KOPT-K1 (cell line): ENCODE measurements around the gene CES4A.
"Not testable (repeated sequence)": the region's sequence is repeated elsewhere in the genome, so short reads cannot be mapped to it uniquely, and the experiment has no call there.

Experiments used
- H3K27ac ChIP-seq: fragments of 200-600 bp; sonication (generic); 2 replicates; pipeline ENCODE4 v1.5.1; 2016; ENCODE audit warnings: antibody characterized with exemption, mild to moderate bottlenecking, low read depth, low read length; ENCODE audit not compliant: poor library complexity, severe bottlenecking
- H3K36me3 ChIP-seq: fragments of 200-600 bp; sonication (generic); 2 replicates; pipeline ENCODE4 v1.5.1; 2017; ENCODE audit warnings: antibody characterized with exemption, mild to moderate bottlenecking, low read length, moderate library complexity; ENCODE audit not compliant: insufficient read depth
- H3K9me3 ChIP-seq: fragments of 200-600 bp; sonication (generic); 2 replicates; pipeline ENCODE4 v1.5.1; 2017; ENCODE audit warnings: antibody characterized with exemption, low read length, mild to moderate bottlenecking; ENCODE audit not compliant: insufficient read depth, poor library complexity, severe bottlenecking

The CES4A gene

DNA sequence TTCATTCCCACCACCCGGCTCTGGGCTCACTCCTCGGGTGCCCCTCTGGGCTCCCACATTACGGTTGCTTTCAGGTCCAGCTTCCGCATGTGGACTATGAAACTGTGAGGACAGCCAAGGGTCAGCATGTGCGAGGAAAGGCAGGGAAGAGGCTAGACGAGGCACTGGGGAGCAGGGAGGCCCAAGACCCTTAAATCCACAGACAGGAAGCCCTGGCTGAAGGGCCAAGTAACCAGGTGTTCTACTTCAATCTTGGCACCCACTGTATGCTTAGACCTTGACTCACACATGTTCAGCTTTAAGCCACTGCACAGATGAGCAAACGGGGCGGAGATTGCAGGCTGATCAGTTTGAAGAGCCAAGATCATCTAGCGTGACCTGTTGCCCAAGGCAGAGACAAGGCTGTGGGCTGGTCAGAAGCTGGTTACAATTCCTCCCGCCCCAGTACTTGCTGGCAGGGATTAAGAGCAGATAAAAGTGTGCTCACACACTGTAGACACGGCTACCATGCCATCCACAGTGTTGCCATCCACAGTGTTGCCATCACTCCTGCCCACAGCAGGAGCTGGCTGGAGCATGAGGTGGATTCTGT is at the start of gene CES4A:
Gene CES4A (plus strand): TSS at position 393 of the 592 bp plus-strand sequence. CDS start 184 bp downstream, at position 577.
- Histone ChIP-seq H3K27ac (no peak within 1 kb of the TSS), H3K9me3 (no peaks in the 10 kb centered on the region), H3K36me3 (no peaks in the 10 kb centered on the region)

DNA sequence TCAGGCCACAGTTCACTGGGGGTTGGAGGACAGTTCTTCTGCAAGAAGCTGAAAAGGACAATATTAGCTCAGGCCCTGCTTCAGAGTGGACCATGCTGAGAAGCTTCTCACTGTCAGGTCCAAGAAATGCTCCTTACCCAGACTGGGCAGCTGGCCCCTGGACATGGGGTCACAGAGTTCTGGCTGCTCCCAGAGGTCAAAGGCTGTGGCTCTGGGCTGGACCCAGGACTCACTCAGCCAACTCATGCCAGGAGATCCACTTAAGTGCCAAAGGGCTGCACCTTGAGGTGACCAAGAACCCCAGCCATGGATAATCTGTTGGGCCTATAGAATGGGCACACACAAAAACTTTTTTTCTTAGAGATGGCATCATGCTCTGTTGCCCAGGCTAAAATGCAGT is 49.0 kb upstream of the CES4A start:
- H3K36me3 ChIP-seq, result peaks cover 62% of the 10 kb centered on the region
- H3K9me3 ChIP-seq, result no peaks in the 10 kb centered on the region
- H3K27ac ChIP-seq, result no peak overlapping the region

DNA sequence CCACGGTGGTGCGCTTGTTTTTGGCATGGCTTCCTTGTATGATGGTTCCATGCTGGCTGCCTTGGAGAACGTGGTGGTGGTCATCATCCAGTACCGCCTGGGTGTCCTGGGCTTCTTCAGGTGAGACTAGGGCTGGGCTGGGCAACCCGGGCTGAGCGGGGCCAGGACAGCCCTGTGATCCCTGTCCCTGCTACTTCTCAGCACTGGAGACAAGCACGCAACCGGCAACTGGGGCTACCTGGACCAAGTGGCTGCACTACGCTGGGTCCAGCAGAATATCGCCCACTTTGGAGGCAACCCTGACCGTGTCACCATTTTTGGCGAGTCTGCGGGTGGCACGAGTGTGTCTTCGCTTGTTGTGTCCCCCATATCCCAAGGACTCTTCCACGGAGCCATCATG is 48.2 kb upstream of the CES4A start:
- H3K36me3 ChIP-seq, result peaks cover 62% of the 10 kb centered on the region
- no peaks in the 10 kb centered on the region for H3K9me3 ChIP-seq
- no peak overlapping the region for H3K27ac ChIP-seq

DNA sequence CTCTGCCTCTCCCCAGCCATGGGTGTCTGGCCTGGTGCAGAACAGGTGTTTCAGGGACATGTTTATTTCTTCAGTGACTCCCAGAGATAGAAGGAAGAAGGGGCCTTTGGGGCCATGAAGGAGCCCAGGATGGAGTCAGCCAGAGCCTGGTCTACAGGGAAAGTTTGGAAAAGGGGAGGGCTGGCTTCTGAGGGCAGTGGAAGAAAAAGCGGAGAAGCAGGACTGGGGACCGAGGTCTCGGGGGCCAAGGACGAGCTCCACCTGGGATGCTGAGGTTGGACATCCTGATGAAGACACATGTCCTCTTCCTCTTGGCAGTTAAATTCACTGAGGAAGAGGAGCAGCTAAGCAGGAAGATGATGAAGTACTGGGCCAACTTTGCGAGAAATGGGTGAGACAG is 45.4 kb upstream of the CES4A start:
- Histone ChIP-seq H3K27ac (no peak overlapping the region), H3K36me3 (peaks cover 51% of the 10 kb centered on the region), H3K9me3 (no peaks in the 10 kb centered on the region)

DNA sequence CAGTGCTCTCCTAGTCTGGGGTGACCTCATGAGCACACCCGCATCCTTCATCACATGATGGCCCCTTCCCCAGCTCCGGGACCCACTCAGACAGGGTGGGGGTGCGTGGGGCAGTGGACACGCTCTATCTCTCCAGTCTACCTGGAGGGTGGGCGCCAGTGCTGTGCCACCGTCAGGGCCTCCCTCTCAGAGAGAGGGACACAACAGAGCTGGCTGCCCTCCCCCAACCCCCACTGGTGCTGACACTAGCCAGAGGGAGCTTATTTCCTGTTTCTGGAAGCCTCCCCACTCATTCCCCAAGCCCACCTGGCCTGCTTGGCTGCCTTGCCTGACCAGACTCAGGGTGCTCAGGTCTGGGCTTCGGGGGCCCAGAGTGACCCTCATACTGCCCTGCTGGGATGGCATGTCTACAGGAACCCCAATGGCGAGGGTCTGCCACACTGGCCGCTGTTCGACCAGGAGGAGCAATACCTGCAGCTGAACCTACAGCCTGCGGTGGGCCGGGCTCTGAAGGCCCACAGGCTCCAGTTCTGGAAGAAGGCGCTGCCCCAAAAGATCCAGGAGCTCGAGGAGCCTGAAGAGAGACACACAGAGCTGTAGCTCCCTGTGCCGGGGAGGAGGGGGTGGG is 44.8 kb upstream of the CES4A start:
- H3K36me3 ChIP-seq, result peaks cover 51% of the 10 kb centered on the region
- H3K9me3 ChIP-seq, result no peaks in the 10 kb centered on the region
- no peak overlapping the region for H3K27ac ChIP-seq

DNA sequence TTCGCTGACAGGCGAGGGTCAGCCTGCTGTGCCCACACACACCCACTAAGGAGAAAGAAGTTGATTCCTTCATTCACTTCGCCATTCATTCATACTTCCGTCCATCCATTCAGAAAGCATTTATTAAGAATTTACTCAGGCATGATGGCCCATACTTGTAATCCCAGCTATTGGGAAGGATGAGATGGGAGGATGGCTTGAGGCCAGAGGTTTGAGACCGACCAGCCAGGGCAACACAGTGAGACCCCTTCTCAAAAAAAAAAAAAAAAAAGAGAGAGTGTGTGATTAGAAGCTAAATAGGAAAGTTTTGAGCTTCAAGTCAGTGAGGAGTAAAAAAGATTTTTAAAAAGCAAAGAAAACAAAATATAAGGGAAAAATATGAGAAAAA is 44.3 kb upstream of the CES4A start:
- Histone ChIP-seq H3K9me3 (no peaks in the 10 kb centered on the region), H3K27ac (no peak overlapping the region), H3K36me3 (peaks cover 45% of the 10 kb centered on the region)

DNA sequence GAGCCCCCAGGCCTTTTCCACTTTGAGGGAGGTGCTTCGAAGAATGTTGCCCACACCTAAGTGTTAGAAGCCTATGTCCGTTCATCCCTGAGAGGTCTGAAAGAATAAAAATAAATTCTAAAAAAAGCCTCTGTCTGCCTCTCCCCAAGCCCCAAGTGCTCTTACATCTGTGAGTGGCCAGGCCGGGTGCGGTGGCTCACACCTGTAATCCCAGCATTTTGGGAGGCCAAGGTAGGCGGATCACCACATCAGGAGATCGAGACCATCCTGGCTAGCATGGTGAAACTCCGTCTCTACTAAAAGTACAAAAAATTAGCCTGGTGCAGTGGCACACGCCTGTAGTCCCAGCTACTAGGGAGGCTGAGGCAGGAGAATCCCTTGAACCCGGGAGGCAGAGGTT is 43.4 kb upstream of the CES4A start:
- H3K36me3 ChIP-seq, result peaks cover 41% of the 10 kb centered on the region
- H3K9me3 ChIP-seq, H3K27ac ChIP-seq: not testable (repeated sequence)

DNA sequence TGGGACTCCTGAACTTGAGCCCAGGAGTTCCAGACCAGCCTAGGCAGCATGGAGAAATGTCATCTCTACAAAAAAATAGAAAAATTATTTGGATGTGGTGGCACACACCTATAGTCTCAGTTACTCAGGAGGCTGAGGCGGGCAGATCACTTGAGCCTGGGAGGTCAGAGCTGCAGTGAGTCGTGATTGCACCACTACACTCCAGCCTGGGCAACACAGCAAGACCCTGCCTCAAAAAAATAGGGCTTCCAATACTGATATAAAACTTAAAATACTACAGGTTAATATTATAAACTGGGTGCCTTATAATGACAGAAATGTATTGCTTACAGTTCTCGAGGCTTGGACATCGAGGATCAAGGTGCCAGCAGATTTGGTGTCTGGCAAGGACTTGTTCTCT is 42.5 kb upstream of the CES4A start:
- Histone ChIP-seq H3K9me3 (no peaks in the 10 kb centered on the region), H3K27ac (no peak overlapping the region), H3K36me3 (peaks cover 31% of the 10 kb centered on the region)

DNA sequence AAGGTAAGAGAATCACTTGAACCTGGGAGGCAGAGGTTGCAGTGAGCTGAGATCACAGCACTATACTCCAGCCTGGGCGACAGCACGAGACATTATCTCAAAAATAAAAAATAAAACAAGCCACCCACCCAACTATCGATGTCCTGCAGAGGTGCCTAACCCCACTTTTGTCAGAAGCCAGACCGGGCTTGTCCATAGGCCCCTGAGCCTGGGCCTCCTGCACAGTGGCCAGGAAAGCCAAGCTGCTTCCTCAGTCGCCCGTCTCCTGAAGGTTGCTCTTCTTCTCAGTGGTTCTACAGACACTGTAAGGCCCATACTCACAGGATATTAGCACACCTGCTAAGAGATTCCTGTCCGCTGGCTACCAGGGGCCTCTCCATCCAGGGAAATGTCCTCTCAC is 41.8 kb upstream of the CES4A start:
- H3K27ac ChIP-seq, result no peak overlapping the region
- H3K36me3 ChIP-seq, result peaks cover 25% of the 10 kb centered on the region
- H3K9me3 ChIP-seq, result no peaks in the 10 kb centered on the region

DNA sequence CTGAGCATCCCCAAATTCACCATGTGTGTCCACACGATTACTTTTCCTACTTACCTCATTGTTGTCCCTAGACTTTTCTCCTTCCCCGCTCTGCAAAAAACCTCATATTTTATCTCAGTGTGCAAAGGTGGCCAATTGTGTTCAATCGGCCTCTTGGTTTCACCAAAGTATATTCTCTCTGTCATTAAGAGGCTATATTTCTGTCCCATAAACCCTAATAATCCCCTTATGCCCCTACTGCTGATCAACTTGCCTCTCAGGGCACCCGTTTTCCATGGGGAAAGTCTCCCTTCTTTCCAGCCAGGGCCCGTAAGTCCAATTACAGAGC is 41.5 kb upstream of the CES4A start:
- Histone ChIP-seq H3K27ac (no peak overlapping the region), H3K9me3 (no peaks in the 10 kb centered on the region), H3K36me3 (peaks cover 21% of the 10 kb centered on the region)

DNA sequence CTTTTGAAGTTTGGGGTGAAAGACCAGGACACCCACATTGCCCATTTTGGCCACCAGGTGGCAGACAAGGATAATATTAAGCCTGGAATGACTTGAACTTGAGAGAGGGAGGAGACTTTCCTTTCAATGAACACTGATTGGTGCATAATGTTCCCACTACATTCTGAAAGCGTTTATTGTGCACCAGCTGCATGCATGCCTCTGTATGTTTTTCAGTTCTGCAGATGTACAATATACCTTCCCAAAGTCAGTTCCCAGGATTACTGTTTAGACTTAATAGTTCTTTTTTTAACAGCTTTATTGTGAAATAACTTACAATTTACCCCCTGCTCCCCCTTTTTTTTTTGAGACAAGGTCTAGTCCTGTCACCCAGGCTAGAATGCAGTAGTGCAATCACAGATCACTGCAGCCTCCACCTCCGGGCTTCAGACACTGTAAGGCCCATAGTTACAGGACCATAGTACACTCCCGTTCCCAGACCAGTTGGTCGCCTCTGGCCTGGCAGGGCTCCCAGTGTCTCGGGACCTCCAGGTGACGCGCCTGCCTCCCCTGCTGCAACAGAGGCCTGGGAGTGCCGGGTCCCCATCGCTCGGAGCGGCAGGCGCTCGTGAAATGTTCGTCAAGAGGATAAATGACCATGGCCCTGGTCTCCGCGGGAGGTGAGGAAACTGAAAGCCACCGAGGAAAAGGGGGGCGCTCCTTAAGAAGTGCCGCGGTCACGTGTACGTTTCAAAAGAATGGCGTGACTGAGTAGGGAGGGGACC is 40.9 kb upstream of the CES4A start:
- peaks cover 16% of the 10 kb centered on the region; the same call in 1 of the 2 replicates for H3K36me3 ChIP-seq
- H3K27ac ChIP-seq, result no peak overlapping the region
- H3K9me3 ChIP-seq, result no peaks in the 10 kb centered on the region

DNA sequence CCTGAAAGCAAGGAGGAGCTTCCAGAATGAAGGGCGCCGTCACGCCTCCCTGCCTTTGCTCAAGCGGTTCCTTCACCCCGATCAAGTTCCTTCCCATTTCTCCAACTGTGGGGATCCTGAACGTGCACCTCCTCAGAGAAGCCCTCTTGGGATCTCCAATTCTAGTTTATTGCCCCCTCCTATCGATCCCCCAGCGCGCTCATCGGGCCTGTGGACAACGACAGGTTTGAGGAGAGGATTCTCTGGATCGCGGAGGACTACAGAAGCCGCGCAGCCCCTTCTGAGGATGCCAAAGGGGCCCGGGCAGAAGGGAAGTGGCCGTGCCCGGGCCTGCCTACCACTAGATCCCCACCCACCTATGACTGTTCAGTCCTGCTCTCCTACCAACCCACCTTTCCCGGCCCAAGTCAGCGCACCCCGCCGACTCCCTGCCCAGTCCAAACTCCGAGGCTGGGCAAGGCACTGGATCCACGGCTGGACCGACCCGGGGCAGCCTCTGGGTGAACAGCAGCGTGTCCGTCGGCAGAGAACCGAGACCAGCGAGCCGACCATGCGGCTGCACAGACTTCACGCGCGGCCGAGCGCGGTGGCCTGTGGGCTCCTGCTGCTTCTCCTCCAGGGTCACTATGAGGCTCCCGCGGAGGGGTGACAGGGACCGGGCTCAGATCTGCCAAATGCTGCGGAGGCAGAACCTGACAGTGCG is 40.1 kb upstream of the CES4A start:
- no peak overlapping the region for H3K27ac ChIP-seq
- H3K36me3 ChIP-seq, result peaks cover 8% of the 10 kb centered on the region; the same call in 1 of the 2 replicates
- H3K9me3 ChIP-seq, result no peaks in the 10 kb centered on the region

DNA sequence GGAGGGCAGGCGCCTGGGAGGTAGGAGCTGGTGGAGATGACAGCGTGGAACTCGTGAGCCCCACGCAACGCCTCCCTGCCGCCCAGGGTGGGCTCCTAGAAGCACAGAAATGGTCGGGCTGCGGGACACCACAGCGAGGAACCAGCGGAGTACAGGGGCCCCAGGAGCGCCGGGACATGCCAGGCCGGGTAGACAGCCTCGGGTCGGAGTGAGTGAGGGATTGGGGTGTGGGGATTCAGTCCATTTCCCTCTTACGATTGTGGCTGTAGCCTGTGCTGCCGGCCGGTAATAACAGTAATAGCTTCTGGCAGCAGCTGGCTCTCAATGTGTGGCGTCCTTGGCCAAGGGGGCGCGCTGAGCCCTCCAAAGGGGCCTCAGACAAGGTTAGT is 39.6 kb upstream of the CES4A start:
- no peak overlapping the region for H3K27ac ChIP-seq
- peaks cover 2% of the 10 kb centered on the region; the same call in 1 of the 2 replicates for H3K36me3 ChIP-seq
- H3K9me3 ChIP-seq, result no peaks in the 10 kb centered on the region

DNA sequence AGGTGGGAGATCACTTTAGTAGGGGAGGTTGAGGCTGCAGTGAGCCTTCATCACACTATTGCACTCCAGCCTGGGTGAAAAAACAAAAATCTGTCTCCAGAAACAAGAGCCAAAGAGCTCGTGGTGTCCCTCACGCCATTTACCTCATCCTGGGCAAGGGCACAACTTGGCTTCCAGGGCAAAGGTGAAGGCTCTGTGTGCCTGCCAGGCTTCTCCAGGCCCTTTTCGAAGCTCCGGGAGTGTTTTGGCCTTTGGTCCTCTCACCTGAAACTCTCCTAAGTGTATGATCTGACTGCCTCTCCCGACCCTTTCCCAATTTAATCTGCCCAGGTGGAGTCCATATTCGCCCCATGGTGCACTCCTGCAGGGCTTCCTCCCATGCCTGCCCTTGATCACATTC is 38.9 kb upstream of the CES4A start:
- Histone ChIP-seq H3K27ac (no peak overlapping the region), H3K9me3 (no peaks in the 10 kb centered on the region), H3K36me3 (no peaks in the 10 kb centered on the region)

DNA sequence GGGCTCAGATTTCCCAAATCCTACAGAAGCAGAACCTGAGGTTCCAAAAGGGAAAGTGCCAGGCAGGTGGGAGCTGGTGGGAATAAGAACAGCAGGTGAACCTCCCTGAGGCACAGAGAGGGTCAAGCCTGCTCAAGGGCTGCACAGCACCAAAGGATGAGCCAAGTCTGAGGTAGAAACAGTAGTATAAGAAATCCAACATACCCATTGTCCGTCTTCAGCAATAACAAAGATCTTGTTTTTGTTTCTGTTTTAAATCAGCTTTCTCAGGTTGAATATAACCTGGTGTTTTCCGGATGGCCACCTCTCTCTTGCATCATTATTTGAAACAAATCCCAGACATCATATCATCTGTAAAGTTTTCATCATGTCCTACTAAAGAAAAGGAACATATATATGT is 38.0 kb upstream of the CES4A start:
- Histone ChIP-seq H3K27ac (no peak overlapping the region), H3K36me3 (no peaks in the 10 kb centered on the region), H3K9me3 (no peaks in the 10 kb centered on the region)
